Sciatic nerve (tissue), 2 donors: ENCODE results near the gene OTOP3. TPM values are rescaled to one million over a fixed set of nuclear protein-coding genes. Genes with fewer than 3 reads are reported as not detected.
"Not testable (repeated sequence)": the region's sequence is repeated elsewhere in the genome, so short reads cannot be mapped to it uniquely, and the experiment has no call there.

Experiments
- ATAC-seq: fragments of 200-7000 bp; cut with Tn5 transposase; one replicate; pipeline ENCODE4 v1.9.1; 2020; ENCODE audit warnings: mild to moderate bottlenecking, moderate library complexity
- DNase-seq: peaks from one replicate; pipeline ENCODE4 v3.0.0-alpha.2; 2020; ENCODE audit warnings: low spot score
- intact Hi-C: fragments of 100-400 bp; cut with DNase I; formaldehyde crosslinking; loops from one replicate; pipeline ENCODE4 v1.14.2; 2022
- total RNA-seq: library from RNA; stranded (reverse); fragmentation: NEBNext Ultra II Directional; extraction: Animal tissue kit (Norgen Biotek cat#: 25700); gene quantifications from one replicate; pipeline ENCODE4 v1.2.1, GENCODE V29; 2021
- donor health status: DM: no; HTN: no; CAD: no.
- donor health status: DM: no; HTN: no; CAD: no.

Gene OTOP3
- total RNA-seq: not detected

GRCh38 chr17:74935585-74936469 lies at the start of gene OTOP3:
Gene OTOP3, plus strand, starts transcription at chr17:74935898. Its CDS starts 24 bp downstream, at chr17:74935922.
- intact Hi-C loops: no loop called here
- ATAC-seq (no peak), DNase-seq (no peak)

GRCh38 chr17:74888469-74888868 lies 47.2 kb upstream of the OTOP3 start:
- intact Hi-C loops: no loop called here
- DNase-seq: no peak

GRCh38 chr17:74890554-74890953 lies 45.1 kb upstream of the OTOP3 start:
- intact Hi-C loops: loop anchor here (5.0 kb wide), 1 partner anchor 933 kb away; no protein-coding TSS in a partner anchor
- DNase-seq (no peak), ATAC-seq (no peak)

More at GRCh38 chr17:74888469-74888868, 47.2 kb upstream of the OTOP3 start:
- no peak for ATAC-seq

- intact Hi-C loops: loop anchor here (5.0 kb wide), 1 partner anchor 935 kb away; no protein-coding TSS in a partner anchor
- ATAC-seq (peak; percentile 30), DNase-seq (no peak)
These were observed 43.5 kb upstream of the OTOP3 start for GRCh38 chr17:74892013-74892841.

- intact Hi-C loops: loop anchor here (5.0 kb wide), 1 partner anchor 936 kb away; no protein-coding TSS in a partner anchor
- no peak for ATAC-seq
- no peak for DNase-seq
These were observed 42.5 kb upstream of the OTOP3 start, which contains the start of gene FADS6 for GRCh38 chr17:74892974-74893911. Gene FADS6, minus strand, starts transcription at chr17:74893633. Its CDS starts 38 bp downstream, at chr17:74893595.

GRCh38 chr17:74893936-74894671 lies 41.6 kb upstream of the OTOP3 start:
- no peak for DNase-seq
- intact Hi-C loops: loop anchor here (5.0 kb wide), 1 partner anchor 937 kb away; no protein-coding TSS in a partner anchor
- no peak for ATAC-seq

GRCh38 chr17:74898376-74898946 lies 37.2 kb upstream of the OTOP3 start:
- no peak for DNase-seq
- intact Hi-C loops: no loop called here
- ATAC-seq: no peak

- no peak for ATAC-seq
- intact Hi-C loops: no loop called here
- DNase-seq: no peak
These were observed 35.5 kb upstream of the OTOP3 start for GRCh38 chr17:74900208-74900607.

- DNase-seq (no peak), ATAC-seq (no peak)
- intact Hi-C loops: no loop called here
These were observed 34.2 kb upstream of the OTOP3 start for GRCh38 chr17:74901353-74902135.

- ATAC-seq (no peak), DNase-seq (no peak)
- intact Hi-C loops: no loop called here
These were observed 32.7 kb upstream of the OTOP3 start for GRCh38 chr17:74903034-74903433.

GRCh38 chr17:74903671-74904070 lies 32.0 kb upstream of the OTOP3 start:
- ATAC-seq (no peak), DNase-seq (no peak)
- intact Hi-C loops: no loop called here

GRCh38 chr17:74904687-74905409 lies 30.9 kb upstream of the OTOP3 start:
- ATAC-seq: no peak
- intact Hi-C loops: no loop called here
- no peak for DNase-seq

- not testable (repeated sequence) for DNase-seq, ATAC-seq
These were observed 29.4 kb upstream of the OTOP3 start for GRCh38 chr17:74906214-74906793.

GRCh38 chr17:74907012-74907411 lies 28.7 kb upstream of the OTOP3 start:
- no peak for ATAC-seq
- intact Hi-C loops: no loop called here

More at GRCh38 chr17:74906214-74906793, 29.4 kb upstream of the OTOP3 start:
- intact Hi-C loops: not testable (repeated sequence)

GRCh38 chr17:74909097-74909496 lies 26.6 kb upstream of the OTOP3 start:
- DNase-seq, ATAC-seq, intact Hi-C loops: not testable (repeated sequence)

More at GRCh38 chr17:74907012-74907411, 28.7 kb upstream of the OTOP3 start:
- no peak for DNase-seq
